DOHH2 (cell line): Measurements from ENCODE around the gene TLR6.

Source experiments
- H3F3A ChIP-seq: fragments of 200-600 bp; sonication (generic), shearing (Covaris generic); 2 replicates; pipeline ENCODE4 v1.6.0; 2016; ENCODE audit warnings: antibody characterized with exemption, mild to moderate bottlenecking; ENCODE audit not compliant: control insufficient read depth, insufficient read depth
- H3K27ac ChIP-seq: fragments of 200-600 bp; sonication (generic); 2 replicates; pipeline ENCODE4 v1.5.1; 2014; ENCODE audit warnings: low read depth, mild to moderate bottlenecking, low read length, moderate library complexity
- H3K27me3 ChIP-seq: fragments of 200-600 bp; sonication (generic); 2 replicates; pipeline ENCODE4 v1.6.1; 2014; ENCODE audit warnings: mild to moderate bottlenecking, low read length, mixed read lengths; ENCODE audit not compliant: control insufficient read depth
- H3K36me3 ChIP-seq: fragments of 200-600 bp; sonication (generic); 2 replicates; pipeline ENCODE4 v1.6.1; 2014; ENCODE audit warnings: mild to moderate bottlenecking, low read length, moderate library complexity, mixed read lengths; ENCODE audit not compliant: control insufficient read depth
- H3K4me1 ChIP-seq: fragments of 200-600 bp; sonication (generic); 2 replicates; pipeline ENCODE4 v1.6.1; 2014; ENCODE audit warnings: mild to moderate bottlenecking, low read length, mixed read lengths; ENCODE audit not compliant: control insufficient read depth
- H3K4me2 ChIP-seq: fragments of 200-600 bp; sonication (generic); 2 replicates; pipeline ENCODE4 v1.6.0; 2014; ENCODE audit warnings: mild to moderate bottlenecking, low read length, moderate library complexity
- H3K4me3 ChIP-seq: fragments of 200-600 bp; sonication (generic); 2 replicates; pipeline ENCODE4 v1.5.1; 2014; ENCODE audit warnings: mild to moderate bottlenecking, low read length, mixed read lengths
- H3K79me2 ChIP-seq: fragments of 200-600 bp; sonication (generic); 2 replicates; pipeline ENCODE4 v1.6.1; 2014; ENCODE audit warnings: mild to moderate bottlenecking, low read length, mixed read lengths; ENCODE audit not compliant: control insufficient read depth
- H3K9me2 ChIP-seq: fragments of 200-600 bp; sonication (generic); replicated peaks from 2 replicates; pipeline ENCODE4 v1.6.1; 2014; ENCODE audit warnings: mild to moderate bottlenecking, low read length, mixed read lengths; ENCODE audit not compliant: control insufficient read depth
- H3K9me3 ChIP-seq: fragments of 200-600 bp; sonication (generic); 2 replicates; pipeline ENCODE4 v1.6.1; 2014; ENCODE audit warnings: antibody characterized with exemption, low read length, mixed read lengths; ENCODE audit not compliant: control insufficient read depth, insufficient read depth
- H4K20me1 ChIP-seq: fragments of 200-600 bp; sonication (generic); 2 replicates; pipeline ENCODE4 v1.6.0; 2014; ENCODE audit warnings: low read depth, mild to moderate bottlenecking, antibody characterized with exemption, low read length, moderate library complexity; ENCODE audit not compliant: control insufficient read depth, insufficient read depth
- CTCF ChIP-seq: fragments of 200-600 bp; sonication (generic); IDR thresholded peaks from one replicate; pipeline ENCODE4 v1.5.1; 2014; ENCODE audit warnings: antibody characterized with exemption, mild to moderate bottlenecking, low read depth, low read length; ENCODE audit not compliant: poor library complexity, severe bottlenecking
- EZH2phosphoT487 ChIP-seq: fragments of 200-600 bp; sonication (generic); IDR thresholded peaks from 2 replicates; pipeline ENCODE4 v1.6.1; 2017; ENCODE audit warnings: borderline replicate concordance, mild to moderate bottlenecking, antibody characterized with exemption, low read length, moderate library complexity, mixed read lengths

Gene TLR6

GRCh38 chr4:38868059-38868960, 11.7 kb upstream of the TLR6 start:
- H3K79me2 ChIP-seq: no peaks in the 10 kb centered on the region
- H3K9me2 ChIP-seq: no peaks in the 10 kb centered on the region
- H3K4me1 ChIP-seq: peaks cover 12% of the 10 kb centered on the region
- H3K27ac ChIP-seq: no peak overlapping the region
- peak overlapping the region; percentile 72 for H3K4me3 ChIP-seq
- H3K36me3 ChIP-seq: no peaks in the 10 kb centered on the region
- H4K20me1 ChIP-seq: no peaks in the 10 kb centered on the region
- H3K4me2 ChIP-seq: peak overlapping the region; percentile 83
- no peaks in the 10 kb centered on the region for H3K27me3 ChIP-seq
- TF ChIP-seq CTCF (no peak), EZH2phosphoT487 (no peak)
- H3F3A ChIP-seq: 0 out of 2 replicates have a peak, but pooled peaks cover 4% of the 10 kb centered on the region
- H3K9me3 ChIP-seq: no peaks in the 10 kb centered on the region

DNA sequence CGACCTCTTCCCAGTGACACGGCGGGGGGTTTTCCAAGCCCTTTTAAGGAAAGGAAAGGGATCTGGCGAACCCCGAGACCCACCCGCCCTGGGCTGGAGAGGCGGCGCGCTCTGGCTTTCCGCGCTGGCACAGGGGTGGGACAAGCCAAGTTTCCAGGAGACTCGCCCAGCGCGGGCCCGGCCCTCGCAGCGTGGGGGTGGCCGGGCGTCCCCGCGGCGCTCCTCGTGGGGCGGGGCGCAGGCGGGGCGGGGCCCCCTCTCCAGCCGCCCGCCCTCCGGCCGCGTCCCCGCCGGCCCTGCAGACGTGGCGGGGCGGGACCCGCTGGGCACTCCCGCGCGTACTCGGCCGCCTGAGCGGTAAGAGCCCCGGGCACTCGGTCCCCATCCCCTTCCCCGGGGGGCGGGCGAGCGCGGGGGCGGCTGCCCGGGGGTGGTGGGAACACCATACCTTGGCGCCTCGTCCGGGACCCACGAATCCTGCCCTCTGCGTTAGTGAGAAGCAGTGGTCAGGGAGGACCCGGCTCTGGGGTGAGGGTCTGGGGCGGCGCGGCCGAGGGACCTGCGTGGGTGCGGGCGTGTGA, 11.0 kb upstream of the TLR6 start, which contains the start of gene FAM114A1:
FAM114A1 (plus strand) TSS at position 329 of the 581 bp plus-strand sequence. CDS start 10,273 bp downstream, outside the sequence.
- no peaks in the 10 kb centered on the region for H3K79me2 ChIP-seq
- H3K4me3 ChIP-seq: peak within 1 kb of the TSS; percentile 72
- no peak within 1 kb of the TSS for H3K27ac ChIP-seq
- H3K9me2 ChIP-seq: no peaks in the 10 kb centered on the region
- H3K36me3 ChIP-seq: no peaks in the 10 kb centered on the region
- TF ChIP-seq CTCF (no peak), EZH2phosphoT487 (no peak)
- 0 out of 2 replicates have a peak, but pooled peaks cover 4% of the 10 kb centered on the region for H3F3A ChIP-seq
- no peaks in the 10 kb centered on the region for H4K20me1 ChIP-seq
- H3K4me2 ChIP-seq: peak within 1 kb of the TSS; percentile 83
- no peaks in the 10 kb centered on the region for H3K27me3 ChIP-seq
- no peaks in the 10 kb centered on the region for H3K9me3 ChIP-seq
- peaks cover 12% of the 10 kb centered on the region for H3K4me1 ChIP-seq

GRCh38 chr4:38866973-38867477, 10.4 kb upstream of the TLR6 start:
- Histone ChIP-seq H3K4me2 (peak overlapping the region; percentile 83), H3K36me3 (no peaks in the 10 kb centered on the region), H3F3A (0 out of 2 replicates have a peak, but pooled peaks cover 4% of the 10 kb centered on the region), H3K79me2 (no peaks in the 10 kb centered on the region), H3K4me1 (peaks cover 12% of the 10 kb centered on the region), H3K9me2 (no peaks in the 10 kb centered on the region), H3K9me3 (no peaks in the 10 kb centered on the region), H3K27me3 (no peaks in the 10 kb centered on the region), H4K20me1 (no peaks in the 10 kb centered on the region), H3K27ac (no peak overlapping the region), H3K4me3 (peak overlapping the region; percentile 72)
- TF ChIP-seq CTCF: no peak
- no peak for TF ChIP-seq EZH2phosphoT487
